ENCODE results near the gene NANS.

DNA sequence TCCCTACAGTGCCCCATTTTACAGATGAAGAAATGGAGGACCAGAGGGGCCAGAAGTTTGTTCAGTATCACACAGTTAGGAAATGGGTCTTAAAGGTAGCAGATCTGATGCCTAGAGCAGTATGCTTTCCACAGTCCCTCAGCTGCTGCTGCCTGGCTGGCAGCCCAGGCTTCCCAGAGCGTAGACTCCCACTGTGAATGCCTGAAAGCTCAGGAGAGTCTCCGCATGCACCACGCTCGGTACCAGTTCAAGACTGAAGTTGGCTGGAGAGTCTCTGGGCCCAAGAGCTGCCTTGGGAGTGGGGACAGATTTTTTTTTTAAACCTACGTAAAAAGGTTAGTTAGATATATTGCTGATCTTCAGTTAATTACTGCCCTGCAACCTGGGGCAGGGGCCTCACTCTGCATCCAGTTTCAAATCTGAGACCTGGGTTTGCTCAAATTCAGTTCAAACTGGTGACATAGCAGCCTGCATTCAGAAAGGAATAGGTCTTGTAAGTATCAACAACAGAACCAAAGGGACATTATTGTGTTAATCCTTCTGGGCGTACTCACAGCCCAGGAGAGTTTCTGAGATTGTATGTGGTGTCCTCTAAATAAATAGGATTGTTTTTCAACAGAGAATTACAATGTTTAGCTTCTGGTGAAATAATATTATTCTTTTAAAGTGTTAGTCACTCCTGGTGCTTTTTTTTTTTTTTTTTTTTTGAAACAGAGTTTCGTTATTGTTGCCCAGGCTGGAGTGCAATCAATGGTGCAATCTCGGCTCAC lies 8.3 kb downstream of the NANS start:
- TF ChIP-seq, protein P1, sequence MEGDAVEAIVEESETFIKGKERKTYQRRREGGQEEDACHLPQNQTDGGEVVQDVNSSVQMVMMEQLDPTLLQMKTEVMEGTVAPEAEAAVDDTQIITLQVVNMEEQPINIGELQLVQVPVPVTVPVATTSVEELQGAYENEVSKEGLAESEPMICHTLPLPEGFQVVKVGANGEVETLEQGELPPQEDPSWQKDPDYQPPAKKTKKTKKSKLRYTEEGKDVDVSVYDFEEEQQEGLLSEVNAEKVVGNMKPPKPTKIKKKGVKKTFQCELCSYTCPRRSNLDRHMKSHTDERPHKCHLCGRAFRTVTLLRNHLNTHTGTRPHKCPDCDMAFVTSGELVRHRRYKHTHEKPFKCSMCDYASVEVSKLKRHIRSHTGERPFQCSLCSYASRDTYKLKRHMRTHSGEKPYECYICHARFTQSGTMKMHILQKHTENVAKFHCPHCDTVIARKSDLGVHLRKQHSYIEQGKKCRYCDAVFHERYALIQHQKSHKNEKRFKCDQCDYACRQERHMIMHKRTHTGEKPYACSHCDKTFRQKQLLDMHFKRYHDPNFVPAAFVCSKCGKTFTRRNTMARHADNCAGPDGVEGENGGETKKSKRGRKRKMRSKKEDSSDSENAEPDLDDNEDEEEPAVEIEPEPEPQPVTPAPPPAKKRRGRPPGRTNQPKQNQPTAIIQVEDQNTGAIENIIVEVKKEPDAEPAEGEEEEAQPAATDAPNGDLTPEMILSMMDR (IDR thresholded peaks at IDR 0.05): no peak
- no peak for TF ChIP-seq POLR2A (IDR thresholded peaks at IDR 0.05)

All from esophagus squamous epithelium (tissue), 4 donors.